ENCODE results near the gene TMEM132C.

Gene TMEM132C

GRCh38 chr12:128339631-128340030, 72.7 kb downstream of the TMEM132C start:
- DNase-seq = no peak

DNA sequence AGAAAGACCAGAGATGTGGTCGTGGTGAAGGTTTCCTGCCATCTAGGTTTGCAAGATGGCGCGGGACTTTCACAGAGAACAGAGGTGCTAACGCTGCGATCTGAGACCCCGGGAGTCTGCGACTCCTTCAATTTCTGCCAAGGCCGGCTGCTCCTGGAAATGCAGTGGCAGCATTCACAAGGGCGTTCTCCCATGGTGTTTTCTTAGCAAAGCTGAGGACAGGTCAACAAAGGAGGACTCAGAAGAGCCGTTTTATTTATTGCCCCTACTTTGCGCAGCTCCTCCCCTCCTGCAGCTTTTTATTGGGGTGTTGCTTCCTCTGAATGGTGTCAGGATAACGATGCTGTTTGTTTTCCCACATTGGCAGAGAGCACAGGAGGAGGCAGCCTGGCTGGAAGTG, 86.3 kb downstream of the TMEM132C start:
- DNase-seq = no peak

GRCh38 chr12:128356547-128356946, 89.6 kb downstream of the TMEM132C start:
- no peak for DNase-seq

- no peak for DNase-seq
Measured at GRCh38 chr12:128361400-128361995, 94.5 kb downstream of the TMEM132C start.

DNA sequence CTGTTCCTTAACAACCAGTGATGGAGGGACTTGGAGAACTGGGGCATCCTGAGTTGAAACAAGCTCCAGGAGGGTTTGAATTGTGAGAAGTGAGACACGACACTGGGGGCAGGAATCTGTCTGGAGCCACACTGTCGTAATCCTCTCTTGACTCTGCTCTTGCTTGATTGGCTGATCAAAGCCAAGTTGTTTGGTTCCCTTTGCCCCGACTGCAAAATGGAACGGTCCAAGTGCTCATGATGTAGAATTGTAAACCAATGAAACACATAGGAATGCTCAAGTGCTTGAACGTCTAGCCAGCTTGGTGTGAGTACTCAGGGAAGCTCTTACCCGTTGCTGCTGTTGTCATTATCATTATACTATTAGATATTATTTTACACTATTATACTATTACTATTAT, 98.1 kb downstream of the TMEM132C start:
- DNase-seq = no peak

- no peak for DNase-seq
Measured at GRCh38 chr12:128365651-128366231, 98.8 kb downstream of the TMEM132C start.

- DNase-seq = no peak
Measured at GRCh38 chr12:128367961-128368360, 101.0 kb downstream of the TMEM132C start.

DNA sequence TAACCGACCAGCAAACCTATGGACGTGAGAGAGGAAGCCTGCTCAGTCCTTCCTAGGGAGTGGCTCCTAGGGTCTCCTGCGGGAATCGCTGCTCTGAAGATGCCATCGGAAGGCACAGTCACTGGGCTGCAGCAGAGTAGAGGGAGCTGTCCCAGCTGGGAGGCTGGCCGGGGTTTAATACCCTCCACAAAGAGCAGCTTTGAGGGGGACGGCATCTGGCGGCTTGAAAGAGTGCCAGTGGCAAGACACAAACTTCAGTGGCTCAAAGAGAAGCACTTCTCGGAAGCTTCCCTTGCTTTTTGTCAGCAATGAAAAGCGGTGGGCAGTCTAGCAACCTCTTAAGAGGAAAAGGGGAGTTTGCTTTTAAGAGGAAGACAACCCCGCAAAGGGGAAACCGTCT, 114.6 kb downstream of the TMEM132C start:
- no peak for DNase-seq

- no peak for DNase-seq
Measured at GRCh38 chr12:128381946-128382345, 115.0 kb downstream of the TMEM132C start.

DNA sequence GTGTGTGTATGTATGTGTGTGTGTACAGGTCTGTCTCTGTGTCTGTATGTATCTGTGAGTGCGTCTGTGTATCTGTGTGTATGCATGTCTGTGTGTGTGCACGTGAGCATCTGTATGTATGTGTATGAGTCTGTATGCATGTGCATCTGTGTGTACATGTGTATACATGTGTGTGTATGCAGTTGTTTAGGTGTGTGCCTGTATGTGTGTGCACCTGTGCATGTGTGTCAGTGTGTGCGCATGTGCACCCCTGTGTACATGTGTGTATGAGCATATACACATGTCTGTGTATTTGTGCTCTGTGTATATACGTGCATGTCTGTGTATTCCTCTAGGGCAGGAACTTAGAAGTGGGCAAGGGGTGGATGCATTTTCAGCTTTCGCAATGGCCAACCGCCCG, 116.0 kb downstream of the TMEM132C start:
- DNase-seq = no peak

DNA sequence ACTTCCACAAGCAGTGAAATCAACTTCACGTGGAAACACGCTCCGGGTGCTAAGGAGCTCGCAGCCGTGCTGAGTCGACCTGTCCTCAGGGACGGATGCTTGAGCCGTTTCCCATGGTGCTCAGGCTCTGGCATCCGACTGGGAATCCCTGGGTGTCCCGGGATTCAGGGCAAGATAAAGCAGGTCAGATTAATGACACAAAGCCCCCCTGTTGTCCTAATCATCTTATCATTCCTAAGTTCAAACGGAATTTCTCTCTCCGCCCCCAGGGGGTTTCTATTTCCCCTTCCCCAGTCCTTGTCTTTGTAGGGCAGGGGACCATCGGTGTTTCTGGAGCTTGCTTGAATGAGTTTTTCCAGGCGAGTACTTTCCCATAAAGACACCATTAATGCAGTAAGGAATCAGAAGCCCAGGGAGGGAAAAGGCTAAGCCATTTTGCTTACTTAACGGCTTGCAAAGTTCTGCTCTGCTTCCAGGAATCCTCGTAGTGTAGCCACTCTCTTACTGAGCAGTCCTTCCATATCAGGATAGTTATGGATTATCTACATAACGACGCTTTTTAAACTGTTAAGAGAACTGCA, 116.5 kb downstream of the TMEM132C start:
- no peak for DNase-seq

- no peak for DNase-seq
Measured at GRCh38 chr12:128385736-128386135, 118.8 kb downstream of the TMEM132C start.

DNA sequence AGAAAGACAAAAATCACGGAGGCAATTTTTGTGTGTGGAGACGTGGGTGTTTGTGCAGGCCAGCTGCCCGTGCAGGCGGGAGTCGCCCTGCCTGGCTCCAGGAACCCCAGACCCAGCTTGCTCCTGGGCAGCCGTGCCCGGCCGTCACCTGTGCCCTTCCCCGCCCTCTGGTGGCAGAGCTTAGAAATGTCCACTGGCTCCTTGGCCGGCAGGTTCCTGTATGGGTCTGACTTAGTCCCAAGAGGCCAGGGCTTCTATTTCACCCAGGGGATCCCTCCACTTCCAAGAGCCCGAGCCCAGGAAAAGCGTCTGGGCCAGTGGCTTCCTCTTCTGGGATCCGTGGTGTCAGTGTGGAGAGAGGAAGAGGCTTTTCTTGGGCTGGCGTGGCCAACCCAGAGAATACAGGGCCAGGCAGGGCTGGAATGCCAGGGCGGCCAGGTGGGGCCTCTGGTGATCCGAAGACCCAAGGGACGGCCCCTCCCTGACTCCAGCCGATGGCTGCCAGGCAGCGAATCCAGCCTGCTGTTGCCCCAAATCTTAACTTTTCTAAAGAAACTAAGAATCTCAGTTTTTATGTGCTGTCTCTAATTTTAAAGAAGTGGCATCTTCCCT, 120.9 kb downstream of the TMEM132C start:
- DNase-seq = no peak

DNA sequence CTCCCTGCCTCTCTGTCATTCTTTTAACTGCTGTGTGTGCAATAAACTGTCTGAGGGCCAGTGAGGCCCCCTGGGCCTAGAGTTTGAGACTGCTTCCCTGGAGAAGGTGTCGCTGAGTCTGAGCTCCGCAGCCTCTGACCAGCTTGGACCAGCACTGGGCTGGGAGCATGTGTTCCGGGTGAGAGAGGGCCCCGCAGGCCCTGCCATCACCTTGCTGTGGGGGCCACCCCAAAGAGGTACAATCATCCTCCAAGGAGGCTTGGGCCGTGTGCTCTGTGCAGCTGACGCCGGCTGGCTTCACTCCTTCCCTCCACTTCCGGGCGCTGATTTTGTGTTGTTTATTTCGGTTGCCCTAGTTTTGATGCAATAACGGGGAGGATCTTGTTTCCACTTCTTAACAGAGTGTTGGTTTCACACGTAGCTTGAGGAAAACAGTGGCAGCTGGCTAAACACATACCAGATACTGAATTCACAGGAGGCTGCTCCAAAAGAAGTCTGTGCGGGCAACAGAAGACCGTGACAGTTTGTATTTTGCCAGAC, 121.6 kb downstream of the TMEM132C start:
- DNase-seq = no peak

GRCh38 chr12:128393346-128393745, 126.4 kb downstream of the TMEM132C start:
- no peak for DNase-seq

DNA sequence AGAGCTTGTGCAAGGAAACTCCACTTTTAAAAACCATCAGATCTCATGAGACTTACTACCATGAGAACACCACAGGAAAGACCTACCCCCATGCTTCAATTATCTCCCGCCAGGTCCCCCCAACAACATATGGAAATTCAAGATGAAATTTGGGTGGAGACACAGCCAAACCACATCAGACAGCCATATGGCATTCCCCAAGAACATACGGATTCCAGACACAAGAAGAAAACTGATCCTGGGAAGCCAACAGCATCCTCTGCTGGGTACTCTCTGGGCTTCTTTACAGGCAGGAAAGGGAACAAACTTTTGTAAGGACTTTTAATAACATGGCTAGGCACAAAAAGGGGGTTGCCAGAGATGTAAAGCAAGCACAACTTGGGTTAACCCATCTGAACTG, 127.2 kb downstream of the TMEM132C start:
- DNase-seq = no peak

DNA sequence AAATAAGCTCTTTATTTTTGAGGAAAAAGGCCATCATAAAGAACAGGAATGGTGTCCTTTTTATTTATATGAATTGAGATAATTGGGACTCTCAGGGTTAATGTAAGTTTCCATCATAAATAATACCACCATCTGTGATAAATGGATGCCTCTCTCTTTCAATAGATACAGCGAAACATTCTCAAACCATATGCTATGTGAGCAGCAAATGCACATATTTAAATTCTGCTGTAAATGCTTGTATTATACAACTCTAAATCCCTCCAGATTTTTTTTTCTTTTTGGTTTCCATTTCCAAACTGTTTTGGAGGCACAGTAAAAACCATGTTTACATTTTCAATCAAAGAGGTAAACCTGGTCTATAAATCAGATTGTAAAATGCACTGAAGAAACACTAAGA, 132.3 kb downstream of the TMEM132C start:
- no peak for DNase-seq

GRCh38 chr12:128402486-128403243, 135.7 kb downstream of the TMEM132C start:
- no peak for DNase-seq

DNA sequence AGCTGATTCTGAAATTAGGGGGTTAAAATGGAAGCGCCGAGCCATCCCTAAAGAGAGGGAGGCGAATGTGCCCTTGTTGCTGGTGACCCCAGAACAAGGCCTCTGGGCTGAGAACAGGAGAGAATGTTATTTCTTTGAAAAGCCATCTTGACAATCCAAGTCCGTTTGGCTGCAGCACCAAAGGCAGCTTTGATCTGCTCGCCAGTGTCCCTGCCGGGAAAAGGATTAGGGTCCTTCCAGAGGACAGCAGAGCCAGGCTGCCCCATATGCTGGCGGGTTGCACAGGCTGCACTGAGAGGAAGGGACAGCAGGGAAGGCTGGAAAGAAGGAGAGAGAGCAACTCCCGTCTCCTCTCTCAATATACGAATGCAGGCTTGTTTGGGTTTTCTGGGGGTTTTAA, 141.7 kb downstream of the TMEM132C start:
- DNase-seq = no peak

GRCh38 chr12:128415036-128415560, 148.1 kb downstream of the TMEM132C start:
- no peak for DNase-seq

DNA sequence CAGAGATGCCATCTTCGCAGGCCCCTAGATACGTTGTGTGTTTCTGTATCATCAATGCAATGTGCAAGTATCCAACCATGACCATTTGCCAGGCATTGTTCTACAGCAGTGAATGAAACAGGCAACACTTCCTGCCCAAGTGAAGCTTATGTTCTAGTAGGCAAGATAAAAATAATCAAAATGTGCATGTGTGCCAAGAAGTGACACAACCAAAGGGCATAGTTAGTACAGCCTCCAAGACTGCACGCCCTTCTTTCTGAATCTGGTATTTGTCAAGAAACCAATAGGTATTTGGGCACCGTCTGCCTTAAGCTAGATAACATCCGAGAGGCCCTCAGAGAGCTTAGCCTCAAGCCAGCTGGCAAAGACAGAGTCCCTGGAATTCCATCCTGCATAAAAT, 152.0 kb downstream of the TMEM132C start:
- no peak for DNase-seq

GRCh38 chr12:128420163-128420562, 153.2 kb downstream of the TMEM132C start:
- DNase-seq = no peak

GRCh38 chr12:128421375-128421774, 154.4 kb downstream of the TMEM132C start:
- no peak for DNase-seq
